ENCODE results near the gene R3HDML.

DNA sequence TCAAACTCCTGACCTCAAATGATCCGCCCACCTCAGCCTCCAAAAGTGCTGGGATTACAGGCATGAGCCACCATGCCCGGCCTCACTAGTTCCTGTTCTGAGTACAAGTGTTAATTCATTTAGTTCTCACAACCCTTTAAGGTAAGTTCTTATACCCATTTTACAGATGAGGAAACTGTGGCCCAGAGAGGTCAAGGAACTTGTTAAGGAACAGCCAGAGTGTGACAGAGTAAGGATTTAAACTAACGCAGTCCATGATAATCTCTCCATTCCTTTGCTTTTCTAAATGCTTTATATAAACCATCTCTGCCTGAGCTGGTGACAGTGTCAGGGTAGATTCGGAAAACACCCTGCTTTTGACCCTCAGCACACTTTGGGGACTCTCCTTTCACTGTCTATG is 39.1 kb upstream of the R3HDML start:
- TF ChIP-seq, protein P1, sequence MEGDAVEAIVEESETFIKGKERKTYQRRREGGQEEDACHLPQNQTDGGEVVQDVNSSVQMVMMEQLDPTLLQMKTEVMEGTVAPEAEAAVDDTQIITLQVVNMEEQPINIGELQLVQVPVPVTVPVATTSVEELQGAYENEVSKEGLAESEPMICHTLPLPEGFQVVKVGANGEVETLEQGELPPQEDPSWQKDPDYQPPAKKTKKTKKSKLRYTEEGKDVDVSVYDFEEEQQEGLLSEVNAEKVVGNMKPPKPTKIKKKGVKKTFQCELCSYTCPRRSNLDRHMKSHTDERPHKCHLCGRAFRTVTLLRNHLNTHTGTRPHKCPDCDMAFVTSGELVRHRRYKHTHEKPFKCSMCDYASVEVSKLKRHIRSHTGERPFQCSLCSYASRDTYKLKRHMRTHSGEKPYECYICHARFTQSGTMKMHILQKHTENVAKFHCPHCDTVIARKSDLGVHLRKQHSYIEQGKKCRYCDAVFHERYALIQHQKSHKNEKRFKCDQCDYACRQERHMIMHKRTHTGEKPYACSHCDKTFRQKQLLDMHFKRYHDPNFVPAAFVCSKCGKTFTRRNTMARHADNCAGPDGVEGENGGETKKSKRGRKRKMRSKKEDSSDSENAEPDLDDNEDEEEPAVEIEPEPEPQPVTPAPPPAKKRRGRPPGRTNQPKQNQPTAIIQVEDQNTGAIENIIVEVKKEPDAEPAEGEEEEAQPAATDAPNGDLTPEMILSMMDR (IDR thresholded peaks at IDR 0.05 in 2 of 3, conservative IDR thresholded peaks at IDR 0.05 in 1 of 3; ENCODE audit: control insufficient read depth in 2 of 3, extremely low read depth in 1 of 3, insufficient read depth in 1 of 3, low read depth in 3 of 3, low read length in 3 of 3): no peak
- TF ChIP-seq CHD2 (IDR thresholded peaks at IDR 0.05; ENCODE audit: borderline replicate concordance, low read depth, low read length): no peak
- no peak for TF ChIP-seq JUND (IDR thresholded peaks at IDR 0.05; ENCODE audit: low read depth, low read length)
- no peak for TF ChIP-seq POLR2AphosphoS5 (IDR thresholded peaks at IDR 0.05; ENCODE audit: low read length)
- TF ChIP-seq EZH2 (IDR thresholded peaks at IDR 0.05; ENCODE audit: borderline replicate concordance, control insufficient read depth, low read depth, low read length): no peak
- TF ChIP-seq RAD21 (IDR thresholded peaks at IDR 0.05; ENCODE audit: insufficient read depth, low read depth, low read length): no peak
- no peak for TF ChIP-seq EP300 (IDR thresholded peaks at IDR 0.05; ENCODE audit: borderline replicate concordance in 1 of 2, control insufficient read depth in 1 of 2, low read depth in 2 of 2, low read length in 2 of 2)
- TF ChIP-seq, protein P2, sequence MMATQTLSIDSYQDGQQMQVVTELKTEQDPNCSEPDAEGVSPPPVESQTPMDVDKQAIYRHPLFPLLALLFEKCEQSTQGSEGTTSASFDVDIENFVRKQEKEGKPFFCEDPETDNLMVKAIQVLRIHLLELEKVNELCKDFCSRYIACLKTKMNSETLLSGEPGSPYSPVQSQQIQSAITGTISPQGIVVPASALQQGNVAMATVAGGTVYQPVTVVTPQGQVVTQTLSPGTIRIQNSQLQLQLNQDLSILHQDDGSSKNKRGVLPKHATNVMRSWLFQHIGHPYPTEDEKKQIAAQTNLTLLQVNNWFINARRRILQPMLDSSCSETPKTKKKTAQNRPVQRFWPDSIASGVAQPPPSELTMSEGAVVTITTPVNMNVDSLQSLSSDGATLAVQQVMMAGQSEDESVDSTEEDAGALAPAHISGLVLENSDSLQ (IDR thresholded peaks at IDR 0.05): no peak
